BE2C (cell line): Measurements from ENCODE around the gene LBR.

ENCODE experiments used
- DNase-seq: peaks from one replicate; pipeline ENCODE4 v3.0.0-alpha.2; 2020
- H3K27me3 ChIP-seq: fragments of 250-450 bp; sonication (Bioruptor Pico); 2 replicates; pipeline ENCODE4 v1.5.1; 2020; ENCODE audit warnings: mild to moderate bottlenecking
- H3K36me3 ChIP-seq: fragments of 250-450 bp; sonication (Bioruptor Pico); 2 replicates; pipeline ENCODE4 v1.5.1; 2020; ENCODE audit warnings: mild to moderate bottlenecking
- H3K4me1 ChIP-seq: fragments of 250-450 bp; sonication (Bioruptor Pico); 2 replicates; pipeline ENCODE4 v1.5.1; 2020
- H3K4me3 ChIP-seq: 2 replicates; pipeline ENCODE4 v1.5.1; 2011; ENCODE audit warnings: low read depth, low read length
- H3K9me3 ChIP-seq: fragments of 250-450 bp; sonication (Bioruptor Pico); 2 replicates; pipeline ENCODE4 v1.5.1; 2020
- TF ChIP-seq, protein P1 (sequence below): IDR thresholded peaks from 2 replicates; pipeline ENCODE4 v1.5.1; 2012; ENCODE audit warnings: mild to moderate bottlenecking, low read depth, low read length

LBR gene

DNA sequence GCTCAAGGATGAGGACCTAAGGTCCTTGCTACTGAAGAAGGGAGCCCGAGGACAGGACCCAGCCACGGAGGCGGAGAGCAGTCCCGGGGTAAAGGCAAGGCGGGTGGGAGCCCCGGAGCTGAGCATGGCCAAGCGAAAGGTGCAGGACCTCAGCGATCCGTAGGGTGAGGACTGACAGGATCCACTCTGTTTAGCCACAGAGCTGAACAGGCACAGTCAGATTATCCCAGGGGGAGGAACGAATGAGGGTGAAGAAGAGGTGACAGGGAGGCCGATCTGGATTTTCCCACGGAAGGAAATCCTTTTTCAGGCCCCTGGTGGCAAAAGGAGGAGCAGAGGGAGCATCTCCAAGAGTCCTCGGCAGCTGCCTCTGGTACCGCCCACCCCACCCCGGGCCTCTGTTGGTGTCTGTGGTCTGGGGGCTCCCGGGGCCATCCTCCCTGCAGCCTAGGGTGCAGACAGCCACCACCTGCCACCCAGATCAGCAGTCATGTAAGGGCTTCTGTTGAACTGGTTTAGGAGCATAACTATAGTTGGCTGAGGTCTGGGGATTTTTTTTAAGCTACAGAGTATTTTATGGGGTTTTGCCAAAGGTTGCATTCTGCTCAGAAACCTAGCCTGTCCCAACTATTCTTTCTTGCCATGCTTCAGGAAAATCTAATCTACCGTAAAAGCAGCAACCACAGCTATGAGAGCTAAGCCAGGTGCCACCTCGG, 32.3 kb upstream of the LBR start:
- Histone ChIP-seq H3K9me3 (no peaks in the 10 kb centered on the region), H3K27me3 (no peaks in the 10 kb centered on the region), H3K36me3 (no peaks in the 10 kb centered on the region), H3K4me1 (peaks cover 40% of the 10 kb centered on the region), H3K4me3 (no peak overlapping the region)
- no peak for DNase-seq
- TF ChIP-seq, protein P1, sequence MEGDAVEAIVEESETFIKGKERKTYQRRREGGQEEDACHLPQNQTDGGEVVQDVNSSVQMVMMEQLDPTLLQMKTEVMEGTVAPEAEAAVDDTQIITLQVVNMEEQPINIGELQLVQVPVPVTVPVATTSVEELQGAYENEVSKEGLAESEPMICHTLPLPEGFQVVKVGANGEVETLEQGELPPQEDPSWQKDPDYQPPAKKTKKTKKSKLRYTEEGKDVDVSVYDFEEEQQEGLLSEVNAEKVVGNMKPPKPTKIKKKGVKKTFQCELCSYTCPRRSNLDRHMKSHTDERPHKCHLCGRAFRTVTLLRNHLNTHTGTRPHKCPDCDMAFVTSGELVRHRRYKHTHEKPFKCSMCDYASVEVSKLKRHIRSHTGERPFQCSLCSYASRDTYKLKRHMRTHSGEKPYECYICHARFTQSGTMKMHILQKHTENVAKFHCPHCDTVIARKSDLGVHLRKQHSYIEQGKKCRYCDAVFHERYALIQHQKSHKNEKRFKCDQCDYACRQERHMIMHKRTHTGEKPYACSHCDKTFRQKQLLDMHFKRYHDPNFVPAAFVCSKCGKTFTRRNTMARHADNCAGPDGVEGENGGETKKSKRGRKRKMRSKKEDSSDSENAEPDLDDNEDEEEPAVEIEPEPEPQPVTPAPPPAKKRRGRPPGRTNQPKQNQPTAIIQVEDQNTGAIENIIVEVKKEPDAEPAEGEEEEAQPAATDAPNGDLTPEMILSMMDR = no peak

DNA sequence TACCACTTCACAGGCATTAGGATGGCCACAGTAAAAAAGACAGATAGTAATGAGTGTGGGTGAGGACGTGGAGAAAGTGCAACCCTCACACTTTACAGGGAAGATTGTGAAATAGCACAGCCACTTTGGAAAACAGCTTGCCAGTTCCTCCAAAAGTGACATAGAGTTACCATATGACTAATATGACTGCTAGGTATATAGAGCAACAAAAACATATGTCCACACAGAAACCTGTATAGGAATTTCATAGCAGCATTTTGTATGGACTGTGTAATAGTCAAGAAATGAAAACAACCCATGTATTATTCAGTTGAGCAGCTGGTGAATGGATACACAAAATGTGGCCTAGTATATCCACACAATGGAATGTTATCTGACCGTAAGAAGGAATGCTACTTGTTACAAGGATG, 30.4 kb upstream of the LBR start:
- H3K4me1 ChIP-seq = peaks cover 28% of the 10 kb centered on the region

DNA sequence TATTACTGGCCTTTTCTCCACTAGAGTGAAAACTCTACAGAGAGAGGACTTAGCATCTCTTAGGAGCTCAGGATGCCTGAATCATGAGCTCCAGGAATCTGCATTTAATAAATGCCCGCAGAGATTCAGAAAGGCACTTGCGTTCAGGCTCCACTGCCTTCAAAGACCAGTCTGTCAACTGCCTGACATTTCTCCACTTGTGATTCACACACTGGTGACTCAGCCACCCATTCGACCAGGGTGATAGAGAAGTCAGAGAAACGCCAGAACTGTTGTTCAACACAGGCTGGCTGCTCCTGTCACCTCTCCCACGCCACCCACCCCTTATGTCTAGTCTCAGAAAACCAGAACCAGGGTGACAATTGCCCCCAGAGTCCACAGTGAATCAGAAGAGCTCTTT, 26.9 kb upstream of the LBR start:
- TF ChIP-seq, protein P1 = no peak
- no peak for DNase-seq
- no peaks in the 10 kb centered on the region for H3K27me3 ChIP-seq
- H3K4me1 ChIP-seq = no peaks in the 10 kb centered on the region
- H3K9me3 ChIP-seq = no peaks in the 10 kb centered on the region
- no peak overlapping the region for H3K4me3 ChIP-seq
- no peaks in the 10 kb centered on the region for H3K36me3 ChIP-seq

More for the DNA sequence above, 30.4 kb upstream of the LBR start:
- Histone ChIP-seq H3K9me3 (no peaks in the 10 kb centered on the region), H3K27me3 (no peaks in the 10 kb centered on the region), H3K4me3 (no peak overlapping the region), H3K36me3 (no peaks in the 10 kb centered on the region)
- DNase-seq = no peak
- TF ChIP-seq, protein P1 = no peak

DNA sequence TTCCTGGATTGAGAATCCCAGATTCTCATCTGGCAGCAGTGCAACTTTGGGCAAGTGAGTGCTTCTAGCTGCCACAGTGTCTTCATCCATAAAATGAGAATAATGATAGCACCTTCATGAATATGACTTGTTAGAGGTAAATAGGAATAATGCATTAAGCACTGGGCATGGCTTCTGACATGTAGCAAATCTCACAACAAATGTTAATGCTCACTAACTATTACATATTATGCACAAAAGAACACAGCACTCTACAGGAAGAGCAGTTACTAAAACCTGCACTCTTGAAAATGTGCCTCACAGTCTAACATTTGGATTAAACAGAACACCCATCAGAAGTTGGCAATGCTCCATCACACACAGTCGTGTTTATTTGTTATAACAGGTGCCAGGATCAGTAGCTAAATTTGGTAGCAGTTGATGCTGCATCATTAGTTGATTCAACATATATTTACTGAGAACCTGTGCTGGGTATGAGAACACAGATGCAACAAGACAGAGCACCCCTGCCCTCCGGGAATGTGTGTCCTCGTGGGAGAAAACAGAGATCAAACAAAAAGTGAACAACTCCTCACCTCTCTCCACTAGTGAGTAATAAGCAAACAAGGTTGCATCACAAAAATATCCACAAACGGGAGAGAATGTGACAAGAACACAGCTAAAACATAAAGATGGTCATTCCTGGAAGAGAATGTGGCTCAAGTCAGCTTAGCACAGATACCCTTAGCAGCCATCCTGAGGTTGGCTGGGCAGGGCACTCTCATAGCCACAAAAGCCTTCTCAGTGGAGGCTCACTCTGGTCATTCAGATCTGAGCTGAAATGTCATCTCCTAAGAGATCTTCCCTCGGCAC, 26.2 kb upstream of the LBR start:
- H3K4me1 ChIP-seq = no peaks in the 10 kb centered on the region

DNA sequence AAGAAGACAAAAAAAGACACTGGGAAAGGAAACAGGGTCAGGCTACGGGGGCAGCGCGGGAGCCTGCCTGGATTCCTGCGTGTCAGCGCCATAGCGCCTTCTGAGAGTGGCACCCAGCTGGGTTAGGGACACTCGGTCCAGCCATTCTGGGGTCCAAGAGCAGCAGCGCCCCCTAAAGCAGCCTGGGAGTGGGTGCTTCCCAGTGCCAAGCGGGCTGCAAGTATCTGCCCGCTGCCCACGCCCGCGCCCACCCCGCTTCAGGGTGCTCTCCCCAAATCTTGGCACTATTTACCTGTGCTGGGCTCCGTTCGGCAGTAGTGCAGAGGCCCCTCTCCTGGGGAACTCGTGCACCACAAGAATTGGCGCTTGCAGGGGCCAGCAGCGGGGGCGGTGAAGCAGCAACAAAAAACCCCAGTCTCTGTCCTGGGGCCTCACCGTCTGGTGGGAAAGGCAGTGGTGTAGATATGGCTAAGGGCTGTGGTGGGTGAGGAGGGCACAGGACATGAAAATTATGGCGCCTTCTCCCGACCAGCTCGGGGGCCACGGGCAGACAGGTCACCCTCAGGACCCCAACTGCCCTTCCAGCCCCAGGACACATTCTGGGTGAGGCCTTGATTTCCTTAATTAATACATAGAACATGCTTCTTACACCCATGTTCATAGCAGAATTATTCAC, 24.1 kb upstream of the LBR start:
- DNase-seq = no peak
- Histone ChIP-seq H3K9me3 (no peaks in the 10 kb centered on the region), H3K4me3 (no peak overlapping the region), H3K36me3 (no peaks in the 10 kb centered on the region), H3K4me1 (no peaks in the 10 kb centered on the region), H3K27me3 (no peaks in the 10 kb centered on the region)
- TF ChIP-seq, protein P1 = no peak

More for the DNA sequence above, 26.2 kb upstream of the LBR start:
- Histone ChIP-seq H3K4me3 (no peak overlapping the region), H3K27me3 (no peaks in the 10 kb centered on the region), H3K36me3 (no peaks in the 10 kb centered on the region), H3K9me3 (no peaks in the 10 kb centered on the region)
- DNase-seq = no peak
- TF ChIP-seq, protein P1 = no peak
